ENCODE results near the gene NHSL2.

- TF ChIP-seq CTCF (IDR thresholded peaks at IDR 0.05), result no peak
- TF ChIP-seq POLR2A (IDR thresholded peaks at IDR 0.05), result no peak
Observed at GRCh38 chrX:72020204-72020603, 109.6 kb downstream of the NHSL2 start.

Measured in thyroid gland (tissue), 4 donors.